ENCODE data around the gene ANKDD1B.

ANKDD1B gene

DNA sequence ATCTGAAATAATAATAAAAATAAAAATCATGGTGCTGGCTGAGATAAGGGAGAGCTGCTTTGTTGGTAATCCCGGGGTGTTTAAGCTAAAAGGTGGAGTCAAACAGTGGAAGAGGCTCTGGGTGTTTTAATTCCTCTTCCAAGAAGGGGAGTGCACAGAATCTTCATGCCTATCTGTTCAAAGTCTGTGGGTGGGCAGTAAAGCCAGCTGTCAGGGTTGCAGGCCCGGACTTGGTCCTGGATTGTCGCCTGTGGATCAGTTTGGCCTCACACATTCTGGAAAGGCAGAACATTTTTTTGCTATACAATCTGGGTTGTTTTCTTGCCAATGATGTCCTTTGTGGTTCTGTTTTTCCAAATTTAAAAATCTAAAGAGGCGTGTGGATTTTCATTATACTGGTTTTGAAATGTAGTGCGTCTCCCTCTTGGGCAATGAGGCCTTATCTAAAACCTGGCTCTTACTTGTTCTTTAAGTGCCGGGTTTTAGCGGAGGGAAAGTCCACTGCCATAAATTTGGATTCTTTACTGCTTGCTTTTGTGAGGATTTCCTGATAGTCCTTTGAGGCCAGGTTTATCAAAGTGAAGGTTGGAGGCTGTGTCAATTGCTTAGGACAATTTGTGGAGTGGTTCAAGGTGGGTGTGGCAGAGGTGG lies 5.8 kb downstream of the ANKDD1B start:
- Histone ChIP-seq H3K4me1 (ENCODE audit: low read length) (no peaks in the 10 kb centered on the region), H3K4me2 (ENCODE audit: low read depth, low read length) (no peak overlapping the region), H4K20me1 (ENCODE audit: insufficient read depth, low read length) (no peaks in the 10 kb centered on the region), H3K79me2 (ENCODE audit: low read length) (no peaks in the 10 kb centered on the region), H3K27ac (ENCODE audit: low read length) (no peak overlapping the region), H3K9me2 (replicated peaks; ENCODE audit: insufficient read depth, low read length) (no peaks in the 10 kb centered on the region), H3K9ac (ENCODE audit: low read length) (no peak overlapping the region), H3K36me3 (replicated peaks; ENCODE audit: insufficient read depth, low read length) (no peaks in the 10 kb centered on the region), H3K9me3 (replicated peaks; ENCODE audit: insufficient read depth, low read length) (no peaks in the 10 kb centered on the region), H3K4me3 (ENCODE audit: low read length) (no peak overlapping the region), H2AFZ (ENCODE audit: low read length) (no peak overlapping the region), H3F3A (ENCODE audit: insufficient read depth, low read length) (no peaks in the 10 kb centered on the region), H3K27me3 (replicated peaks; ENCODE audit: insufficient read depth, low read length) (no peaks in the 10 kb centered on the region)
- DNase-seq: no peak
- no peak for TF ChIP-seq EZH2phosphoT487 (IDR thresholded peaks at IDR 0.05; ENCODE audit: low read length)
- TF ChIP-seq, protein P1, sequence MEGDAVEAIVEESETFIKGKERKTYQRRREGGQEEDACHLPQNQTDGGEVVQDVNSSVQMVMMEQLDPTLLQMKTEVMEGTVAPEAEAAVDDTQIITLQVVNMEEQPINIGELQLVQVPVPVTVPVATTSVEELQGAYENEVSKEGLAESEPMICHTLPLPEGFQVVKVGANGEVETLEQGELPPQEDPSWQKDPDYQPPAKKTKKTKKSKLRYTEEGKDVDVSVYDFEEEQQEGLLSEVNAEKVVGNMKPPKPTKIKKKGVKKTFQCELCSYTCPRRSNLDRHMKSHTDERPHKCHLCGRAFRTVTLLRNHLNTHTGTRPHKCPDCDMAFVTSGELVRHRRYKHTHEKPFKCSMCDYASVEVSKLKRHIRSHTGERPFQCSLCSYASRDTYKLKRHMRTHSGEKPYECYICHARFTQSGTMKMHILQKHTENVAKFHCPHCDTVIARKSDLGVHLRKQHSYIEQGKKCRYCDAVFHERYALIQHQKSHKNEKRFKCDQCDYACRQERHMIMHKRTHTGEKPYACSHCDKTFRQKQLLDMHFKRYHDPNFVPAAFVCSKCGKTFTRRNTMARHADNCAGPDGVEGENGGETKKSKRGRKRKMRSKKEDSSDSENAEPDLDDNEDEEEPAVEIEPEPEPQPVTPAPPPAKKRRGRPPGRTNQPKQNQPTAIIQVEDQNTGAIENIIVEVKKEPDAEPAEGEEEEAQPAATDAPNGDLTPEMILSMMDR (IDR thresholded peaks at IDR 0.05; ENCODE audit: low read length): no peak
- TF ChIP-seq EZH2 (optimal IDR thresholded peaks at IDR 0.05; ENCODE audit: low read depth, low read length): no peak

DNA sequence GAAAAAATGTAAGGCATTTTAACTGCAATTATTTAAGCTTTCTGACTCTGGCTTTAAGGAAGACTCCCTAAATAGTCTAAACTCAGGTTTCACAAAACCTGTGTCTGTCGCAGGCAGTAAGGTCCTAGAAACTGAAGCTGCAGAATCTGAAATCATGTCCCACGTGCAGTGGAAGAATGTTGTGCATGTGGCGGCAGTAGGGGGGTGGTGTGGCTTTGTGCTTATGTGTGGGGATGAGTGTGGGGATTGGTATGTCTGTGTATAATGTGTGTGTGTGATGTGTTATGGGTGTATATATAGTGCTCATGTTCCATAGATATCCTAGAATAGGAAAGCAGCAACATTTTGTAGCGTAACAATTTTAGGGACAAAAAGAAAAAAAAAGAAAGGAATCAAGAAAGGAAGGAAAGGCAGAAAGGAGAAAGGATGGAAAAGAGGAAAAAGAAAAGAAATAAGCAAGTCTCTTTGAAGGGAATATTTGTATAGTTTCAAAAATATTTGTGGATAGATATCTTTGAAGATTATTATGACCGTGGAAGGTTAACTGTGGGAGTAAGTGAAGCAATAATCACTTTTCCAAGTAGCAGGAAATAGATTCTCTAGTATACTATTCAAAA lies 6.6 kb downstream of the ANKDD1B start:
- Histone ChIP-seq H3K27ac (ENCODE audit: low read length) (no peak overlapping the region), H3K79me2 (ENCODE audit: low read length) (no peaks in the 10 kb centered on the region), H3K36me3 (replicated peaks; ENCODE audit: insufficient read depth, low read length) (no peaks in the 10 kb centered on the region), H3F3A (ENCODE audit: insufficient read depth, low read length) (no peaks in the 10 kb centered on the region), H3K9ac (ENCODE audit: low read length) (no peak overlapping the region), H3K4me1 (ENCODE audit: low read length) (no peaks in the 10 kb centered on the region), H3K9me3 (replicated peaks; ENCODE audit: insufficient read depth, low read length) (no peaks in the 10 kb centered on the region), H2AFZ (ENCODE audit: low read length) (no peak overlapping the region), H3K4me2 (ENCODE audit: low read depth, low read length) (no peak overlapping the region), H3K4me3 (ENCODE audit: low read length) (no peak overlapping the region), H3K9me2 (replicated peaks; ENCODE audit: insufficient read depth, low read length) (no peaks in the 10 kb centered on the region), H3K27me3 (replicated peaks; ENCODE audit: insufficient read depth, low read length) (no peaks in the 10 kb centered on the region), H4K20me1 (ENCODE audit: insufficient read depth, low read length) (no peaks in the 10 kb centered on the region)
- no peak for TF ChIP-seq EZH2phosphoT487 (IDR thresholded peaks at IDR 0.05; ENCODE audit: low read length)
- no peak for TF ChIP-seq EZH2 (optimal IDR thresholded peaks at IDR 0.05; ENCODE audit: low read depth, low read length)
- TF ChIP-seq, protein P1 (IDR thresholded peaks at IDR 0.05; ENCODE audit: low read length): no peak
- DNase-seq: no peak

DNA sequence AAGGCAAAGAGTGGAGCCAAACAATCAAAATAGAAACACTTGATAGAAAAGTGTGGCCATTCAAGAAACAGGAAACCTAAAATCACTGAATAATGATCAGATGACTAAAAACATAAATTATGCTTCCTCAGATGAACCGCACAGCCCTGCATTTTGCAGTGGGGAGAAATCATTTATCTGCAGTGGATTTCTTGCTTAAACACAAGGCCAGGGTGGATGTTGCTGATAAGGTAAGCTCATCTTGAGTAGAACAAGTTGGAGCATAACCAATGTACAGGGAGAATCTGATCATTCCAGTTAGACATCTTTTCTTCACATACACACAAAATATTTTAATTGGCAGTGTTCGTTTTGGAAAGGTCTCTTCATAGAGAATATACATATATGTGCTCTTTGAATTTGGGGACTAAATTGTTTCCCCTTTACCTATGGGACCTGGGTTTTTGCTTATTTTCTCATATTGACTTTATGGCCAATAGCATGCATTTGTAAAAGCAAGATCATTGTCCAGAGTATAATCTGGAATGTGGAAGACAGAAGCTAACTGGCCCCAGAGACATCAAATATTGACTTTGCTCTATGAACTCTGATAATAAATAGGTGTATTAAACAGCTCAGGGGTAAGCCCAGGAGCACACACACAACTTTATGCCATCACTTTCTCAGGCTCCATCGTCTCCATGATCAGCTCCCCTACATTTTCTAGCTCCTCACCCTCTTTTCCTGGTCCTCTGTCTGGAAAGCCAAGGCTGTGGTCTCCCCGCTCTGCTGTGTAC lies 9.1 kb downstream of the ANKDD1B start:
- Histone ChIP-seq H3K9ac (ENCODE audit: low read length) (no peak overlapping the region), H3K4me3 (ENCODE audit: low read length) (no peak overlapping the region), H4K20me1 (ENCODE audit: insufficient read depth, low read length) (no peaks in the 10 kb centered on the region), H3K27ac (ENCODE audit: low read length) (no peak overlapping the region), H3K9me3 (replicated peaks; ENCODE audit: insufficient read depth, low read length) (no peaks in the 10 kb centered on the region), H3K36me3 (replicated peaks; ENCODE audit: insufficient read depth, low read length) (no peaks in the 10 kb centered on the region), H2AFZ (ENCODE audit: low read length) (no peak overlapping the region), H3K79me2 (ENCODE audit: low read length) (no peaks in the 10 kb centered on the region), H3K9me2 (replicated peaks; ENCODE audit: insufficient read depth, low read length) (no peaks in the 10 kb centered on the region), H3F3A (ENCODE audit: insufficient read depth, low read length) (no peaks in the 10 kb centered on the region), H3K4me2 (ENCODE audit: low read depth, low read length) (no peak overlapping the region), H3K4me1 (ENCODE audit: low read length) (no peaks in the 10 kb centered on the region), H3K27me3 (replicated peaks; ENCODE audit: insufficient read depth, low read length) (no peaks in the 10 kb centered on the region)
- no peak for DNase-seq
- TF ChIP-seq, protein P1 (IDR thresholded peaks at IDR 0.05; ENCODE audit: low read length): no peak
- TF ChIP-seq EZH2phosphoT487 (IDR thresholded peaks at IDR 0.05; ENCODE audit: low read length): no peak
- TF ChIP-seq EZH2 (optimal IDR thresholded peaks at IDR 0.05; ENCODE audit: low read depth, low read length): no peak

Data from MM.1S (cell line).